Measurements from ENCODE around the gene CD55. TPM values are rescaled to one million over a fixed set of nuclear protein-coding genes. Genes with fewer than 3 reads are reported as not detected.
A peak's percentile ranks its signal among the peaks of the same experiment; 100 is the strongest.

Gene CD55, protein sequence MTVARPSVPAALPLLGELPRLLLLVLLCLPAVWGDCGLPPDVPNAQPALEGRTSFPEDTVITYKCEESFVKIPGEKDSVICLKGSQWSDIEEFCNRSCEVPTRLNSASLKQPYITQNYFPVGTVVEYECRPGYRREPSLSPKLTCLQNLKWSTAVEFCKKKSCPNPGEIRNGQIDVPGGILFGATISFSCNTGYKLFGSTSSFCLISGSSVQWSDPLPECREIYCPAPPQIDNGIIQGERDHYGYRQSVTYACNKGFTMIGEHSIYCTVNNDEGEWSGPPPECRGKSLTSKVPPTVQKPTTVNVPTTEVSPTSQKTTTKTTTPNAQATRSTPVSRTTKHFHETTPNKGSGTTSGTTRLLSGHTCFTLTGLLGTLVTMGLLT
- total RNA-seq (2014; rRNA removed; shearing (Covaris generic)): 37.7 and 37.9 TPM in 2 replicates

- peak; percentile 98 for DNase-seq (ENCODE audit: low read depth)
These were observed at the start of gene CD55 for GRCh38 chr1:207321079-207321789. Gene CD55 (plus strand): TSS chr1:207321678. CDS start chr1:207321766, 88 bp downstream.

GRCh38 chr1:207274882-207275281 is 46.6 kb upstream of the CD55 start:
- DNase-seq (ENCODE audit: low read depth): no peak

- DNase-seq (ENCODE audit: low read depth): no peak
These were observed 45.0 kb upstream of the CD55 start for GRCh38 chr1:207276465-207276864.

DNA sequence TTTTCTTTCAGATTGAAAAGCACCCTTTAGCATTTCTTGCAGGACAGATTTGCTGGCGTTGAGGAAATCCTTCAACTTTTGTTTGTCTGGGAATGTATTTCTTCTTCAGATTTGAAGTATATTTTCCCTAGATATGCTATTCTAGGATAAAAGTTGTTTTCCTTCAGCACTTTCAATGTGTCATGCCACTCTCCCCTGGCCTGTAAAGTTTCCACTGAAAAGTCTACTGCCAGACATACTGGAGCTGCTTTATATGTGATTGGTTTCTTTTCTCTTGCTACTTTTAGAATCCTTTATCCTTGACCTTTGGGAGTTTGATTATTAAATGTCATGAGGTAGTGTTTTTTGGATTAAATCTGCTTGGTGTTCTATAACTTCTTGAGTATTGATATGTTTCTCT is 44.2 kb upstream of the CD55 start:
- DNase-seq (ENCODE audit: low read depth): no peak

DNA sequence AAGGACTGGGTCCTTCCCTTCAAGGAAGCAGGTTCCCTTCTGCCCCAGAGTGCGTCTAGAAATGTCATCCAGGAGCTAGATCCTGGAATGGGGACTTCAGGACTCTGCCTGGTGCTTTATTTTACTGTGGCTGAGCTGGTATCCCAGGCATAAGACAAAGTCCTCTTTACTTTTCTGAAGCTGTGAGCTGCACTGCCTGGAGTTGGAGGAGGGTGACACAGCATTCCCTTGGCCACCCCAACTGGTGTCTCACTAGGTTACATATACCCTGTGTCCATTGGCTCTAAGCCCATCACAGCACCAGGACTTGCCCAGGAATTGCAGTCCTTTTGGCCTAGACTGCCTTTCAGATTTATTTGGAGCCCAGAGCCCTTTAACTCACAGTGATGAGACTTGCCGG is 41.8 kb upstream of the CD55 start:
- no peak for DNase-seq (ENCODE audit: low read depth)

GRCh38 chr1:207280706-207281105 is 40.8 kb upstream of the CD55 start:
- no peak for DNase-seq (ENCODE audit: low read depth)

DNA sequence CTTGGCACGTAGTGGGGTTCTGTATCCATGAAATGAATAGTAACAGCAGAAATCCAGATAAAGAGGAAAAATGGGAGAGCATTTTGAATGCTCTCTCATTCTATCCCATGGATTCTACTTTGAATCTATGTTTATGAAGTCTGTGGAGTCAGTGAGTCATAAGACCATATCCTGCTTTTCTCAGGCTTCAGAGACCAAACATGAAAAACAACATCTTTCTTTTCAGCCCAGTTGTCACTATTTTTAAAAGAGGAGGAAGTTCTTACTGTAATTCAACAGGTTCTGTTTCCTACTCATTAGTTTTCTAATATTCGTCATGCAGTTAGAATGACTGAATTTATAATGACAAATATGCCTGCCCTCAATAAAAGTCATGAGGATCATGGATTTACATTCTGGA is 39.4 kb upstream of the CD55 start:
- peak; percentile 10 for DNase-seq (ENCODE audit: low read depth)

- DNase-seq (ENCODE audit: low read depth): peak; percentile 8
These were observed 38.7 kb upstream of the CD55 start for GRCh38 chr1:207282496-207283380.

GRCh38 chr1:207283421-207283820 is 38.1 kb upstream of the CD55 start:
- no peak for DNase-seq (ENCODE audit: low read depth)

GRCh38 chr1:207284209-207284897 is 37.1 kb upstream of the CD55 start:
- no peak for DNase-seq (ENCODE audit: low read depth)

GRCh38 chr1:207286786-207287468 is 34.6 kb upstream of the CD55 start:
- no peak for DNase-seq (ENCODE audit: low read depth)

DNA sequence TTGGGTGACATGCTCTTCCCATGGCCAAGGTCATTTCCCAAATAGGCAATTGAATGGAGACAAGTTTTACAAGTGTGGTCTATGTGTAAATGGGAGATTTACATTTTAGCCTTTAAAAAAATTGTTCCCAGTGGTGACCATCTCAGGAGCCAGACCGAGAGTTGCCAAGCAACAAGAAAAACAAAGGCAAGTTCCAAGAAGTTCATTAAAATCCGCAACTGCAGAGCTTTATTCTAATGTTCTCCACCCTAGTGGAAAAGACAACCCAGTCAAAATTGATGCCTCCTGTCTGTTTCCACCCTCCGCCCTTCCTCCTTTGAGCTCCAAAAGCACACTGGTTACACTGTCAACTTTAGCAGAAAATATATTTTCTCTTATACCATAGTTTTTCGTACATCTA is 33.2 kb upstream of the CD55 start:
- DNase-seq (ENCODE audit: low read depth): no peak

DNA sequence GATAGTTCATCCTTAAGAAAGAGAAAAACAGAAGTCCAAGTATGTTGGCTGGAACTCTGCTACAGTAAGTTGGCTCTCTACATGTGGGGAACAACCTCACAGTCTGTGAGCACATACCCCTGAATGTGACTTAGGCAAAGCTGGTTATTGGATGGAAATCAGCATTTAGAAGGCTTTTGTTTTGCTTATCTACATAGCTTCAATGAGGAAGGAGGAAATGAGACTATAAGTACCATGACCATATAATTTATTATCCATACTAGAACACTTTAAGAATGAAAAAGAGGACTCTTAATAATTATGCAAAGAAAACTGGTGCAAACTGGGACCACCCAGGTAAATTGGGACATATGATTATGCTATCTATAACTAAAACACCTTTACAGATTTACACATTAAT is 31.7 kb upstream of the CD55 start:
- no peak for DNase-seq (ENCODE audit: low read depth)

DNA sequence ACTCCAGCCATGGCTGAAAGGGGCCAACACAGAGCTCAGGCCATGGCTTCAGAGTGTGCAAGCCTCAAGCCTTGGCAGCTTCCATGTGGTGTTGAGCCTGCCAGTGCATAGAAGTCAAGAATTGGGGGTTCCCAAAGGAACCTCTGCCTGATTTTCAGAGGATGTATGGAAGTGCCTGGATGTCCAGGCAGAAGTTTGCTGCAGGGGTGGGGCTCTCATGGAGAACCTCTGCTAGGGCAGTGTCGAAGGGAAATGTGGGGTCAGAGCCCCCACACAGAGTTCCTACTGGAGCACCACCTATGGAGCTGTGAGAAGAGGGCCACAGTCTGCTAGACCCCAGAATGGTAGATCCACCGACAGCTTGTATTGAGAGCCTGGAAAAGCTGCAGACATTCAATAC is 29.8 kb upstream of the CD55 start:
- no peak for DNase-seq (ENCODE audit: low read depth)

GRCh38 chr1:207298186-207298585 is 23.3 kb upstream of the CD55 start:
- no peak for DNase-seq (ENCODE audit: low read depth)

DNA sequence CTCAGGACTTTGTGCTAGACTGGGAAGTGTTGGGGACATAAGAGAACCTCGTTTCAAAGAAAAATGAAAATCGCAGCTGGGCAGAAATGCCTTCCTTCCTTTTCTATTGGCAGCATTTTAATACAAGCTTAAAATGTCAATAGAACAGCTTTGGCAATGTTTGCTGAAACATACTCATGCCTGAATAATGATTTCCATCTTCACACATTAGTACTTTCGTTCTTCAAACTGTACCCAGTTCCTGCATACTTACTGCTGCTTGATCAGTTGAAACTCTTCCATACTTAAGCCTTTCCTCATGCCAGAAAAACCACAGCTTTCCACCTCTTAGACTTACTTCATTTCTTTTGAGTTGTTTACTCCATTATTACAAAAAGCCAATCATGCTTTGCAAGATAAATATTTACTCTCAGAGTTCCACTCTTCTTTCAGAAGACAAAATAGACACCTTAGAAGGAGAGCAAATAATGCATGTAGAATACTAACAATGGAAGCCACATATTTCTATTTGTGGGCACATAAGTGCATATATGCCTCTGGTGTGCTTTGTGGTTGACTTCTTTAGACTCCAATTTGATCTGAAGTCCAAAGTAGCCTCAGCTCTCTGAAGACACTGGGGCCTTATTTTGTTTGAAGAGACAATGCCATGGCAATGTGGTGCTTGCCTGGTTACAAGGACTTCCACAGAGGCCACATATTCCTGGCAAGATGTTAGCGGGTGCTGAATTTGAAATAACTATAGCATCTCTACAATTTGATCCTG is 22.7 kb upstream of the CD55 start:
- no peak for DNase-seq (ENCODE audit: low read depth)

- no peak for DNase-seq (ENCODE audit: low read depth)
These were observed 20.5 kb upstream of the CD55 start for GRCh38 chr1:207300970-207301369.

DNA sequence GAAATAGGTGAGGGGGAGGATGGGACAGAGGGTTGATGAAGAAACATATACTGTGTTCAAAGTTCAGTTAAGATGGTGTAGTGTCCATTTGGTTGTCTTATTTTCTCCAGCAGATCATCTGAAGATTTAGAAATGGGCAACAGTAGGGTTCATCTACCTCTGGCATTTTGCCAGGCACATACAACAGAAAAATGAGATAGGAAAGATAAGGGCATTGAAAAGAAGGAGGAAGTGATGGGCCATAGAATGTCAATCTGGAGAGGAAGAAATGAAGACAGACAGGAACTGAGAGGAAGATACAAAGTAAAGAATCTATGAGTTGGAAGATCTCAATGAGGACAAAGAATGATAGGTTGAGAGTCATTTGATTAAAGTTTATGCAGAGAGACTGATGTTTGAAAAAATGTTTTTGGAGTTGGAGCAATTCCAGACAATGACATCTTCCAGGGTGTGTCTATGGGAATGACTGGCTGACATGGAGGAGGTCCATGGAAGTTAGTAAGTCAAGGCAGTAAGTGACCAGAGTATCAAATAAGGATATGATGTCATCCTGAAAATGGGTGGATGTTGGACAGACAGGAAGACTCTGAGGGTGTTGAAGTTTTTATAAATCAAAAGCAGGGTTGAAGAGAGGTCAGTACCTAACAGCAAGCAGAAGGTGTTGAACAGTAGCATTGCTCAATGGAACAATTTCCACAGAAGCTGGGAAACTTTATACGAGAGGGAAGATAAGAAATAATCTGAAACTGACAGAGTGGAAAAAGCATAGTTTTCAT is 18.7 kb upstream of the CD55 start:
- DNase-seq (ENCODE audit: low read depth): no peak

- DNase-seq (ENCODE audit: low read depth): peak; percentile 37
These were observed 16.6 kb upstream of the CD55 start for GRCh38 chr1:207304710-207305488.

All from Daoy (cell line).